Stimulated activated memory B cell treated with anti-CD40 and anti-IgM and Interleukin-4, amounts not matched to agents 10 μg/mL and 1 μg/mL and 100 μg/mL, for 72 hours (primary cell): ENCODE measurements around the gene RALGAPA1.

Source experiments
- ATAC-seq: fragments of 150-1000 bp; cut with Tn5 transposase; 2 replicates; pipeline ENCODE4 v1.10.0; 2021
- H3K27ac Mint-ChIP-seq: one replicate; pipeline ENCODE4 v1.8.0; 2022; ENCODE audit warnings: mild to moderate bottlenecking, mixed read lengths
- H3K27me3 Mint-ChIP-seq: one replicate; pipeline ENCODE4 v1.8.0; 2022; ENCODE audit warnings: mixed read lengths
- H3K36me3 Mint-ChIP-seq: one replicate; pipeline ENCODE4 v1.8.0; 2022; ENCODE audit warnings: mixed read lengths
- H3K4me1 Mint-ChIP-seq: one replicate; pipeline ENCODE4 v1.8.0; 2022; ENCODE audit warnings: mixed read lengths
- H3K4me3 Mint-ChIP-seq: one replicate; pipeline ENCODE4 v1.8.0; 2022; ENCODE audit warnings: mild to moderate bottlenecking, moderate library complexity, mixed read lengths
- H3K9me3 Mint-ChIP-seq: one replicate; pipeline ENCODE4 v1.8.0; 2022; ENCODE audit warnings: mixed read lengths

RALGAPA1 gene

DNA sequence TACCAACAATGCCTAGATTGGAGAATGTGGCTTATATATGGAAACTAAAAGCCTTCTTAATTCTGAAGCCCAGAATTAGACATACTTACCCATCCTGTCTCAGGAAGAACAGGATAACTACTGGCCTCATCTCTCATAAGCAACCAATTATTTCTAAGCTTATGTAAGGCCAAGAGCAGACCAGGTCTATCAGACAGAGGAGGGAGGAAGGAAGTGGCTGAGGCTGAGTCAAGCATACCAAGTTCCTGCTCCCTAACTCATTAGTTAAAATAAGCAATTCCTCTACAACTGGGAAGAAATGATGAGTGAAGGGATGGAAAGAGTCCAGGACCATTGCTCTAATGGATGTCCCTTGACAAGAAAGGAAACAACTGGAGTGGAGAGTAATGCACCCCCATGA lies 302.2 kb downstream of the RALGAPA1 start:
- H3K4me1 Mint-ChIP-seq, result no peaks in the 10 kb centered on the region
- no peaks in the 10 kb centered on the region for H3K36me3 Mint-ChIP-seq
- no peak for ATAC-seq
- H3K9me3 Mint-ChIP-seq, result no peaks in the 10 kb centered on the region
- no peak overlapping the region for H3K27ac Mint-ChIP-seq
- H3K27me3 Mint-ChIP-seq, result peaks cover 4% of the 10 kb centered on the region
- H3K4me3 Mint-ChIP-seq, result no peak overlapping the region

DNA sequence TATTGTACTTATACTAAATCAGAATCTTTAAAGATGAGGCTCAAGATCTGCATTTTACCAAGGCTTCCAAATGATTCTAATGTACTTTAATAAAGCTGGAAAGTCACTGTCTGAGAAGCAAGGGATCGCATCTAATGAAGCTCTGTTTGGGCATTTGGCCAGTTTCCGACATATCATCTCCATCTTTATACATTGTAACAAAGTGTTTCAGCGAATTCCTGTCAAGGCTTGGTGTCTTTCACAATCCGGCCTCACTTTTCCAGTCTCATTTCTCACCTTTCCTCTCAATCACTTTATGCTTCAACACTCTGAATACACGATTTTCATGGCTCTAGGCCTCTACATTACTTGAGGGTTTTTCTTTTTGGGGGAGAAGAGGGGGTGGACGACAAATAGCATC lies 302.6 kb downstream of the RALGAPA1 start:
- Mint-ChIP-seq H3K9me3 (no peaks in the 10 kb centered on the region), H3K4me3 (no peak overlapping the region), H3K27ac (no peak overlapping the region), H3K27me3 (peaks cover 9% of the 10 kb centered on the region), H3K4me1 (no peaks in the 10 kb centered on the region), H3K36me3 (no peaks in the 10 kb centered on the region)
- no peak for ATAC-seq

DNA sequence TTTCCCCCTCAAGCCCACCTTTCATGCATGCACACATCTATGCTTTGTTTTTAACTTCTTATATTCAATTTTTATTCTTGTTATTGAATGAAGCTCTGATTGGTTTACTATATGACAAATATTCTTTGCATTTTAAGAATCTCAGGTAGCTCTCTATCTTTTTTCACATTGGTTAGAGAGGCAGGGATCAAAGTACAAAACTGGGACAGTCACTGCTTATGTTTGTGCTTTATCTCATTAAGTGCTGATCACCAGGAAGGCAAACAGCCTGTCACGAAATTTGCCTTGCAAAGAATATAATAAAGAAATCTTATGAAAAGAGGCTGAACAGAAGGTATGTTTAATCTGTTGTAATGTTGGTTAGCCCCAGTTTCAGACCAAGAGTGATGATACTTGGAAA lies 304.8 kb downstream of the RALGAPA1 start:
- Mint-ChIP-seq H3K27me3 (peaks cover 14% of the 10 kb centered on the region), H3K27ac (no peak overlapping the region), H3K4me3 (no peak overlapping the region), H3K9me3 (no peaks in the 10 kb centered on the region), H3K36me3 (no peaks in the 10 kb centered on the region), H3K4me1 (no peaks in the 10 kb centered on the region)
- no peak for ATAC-seq

DNA sequence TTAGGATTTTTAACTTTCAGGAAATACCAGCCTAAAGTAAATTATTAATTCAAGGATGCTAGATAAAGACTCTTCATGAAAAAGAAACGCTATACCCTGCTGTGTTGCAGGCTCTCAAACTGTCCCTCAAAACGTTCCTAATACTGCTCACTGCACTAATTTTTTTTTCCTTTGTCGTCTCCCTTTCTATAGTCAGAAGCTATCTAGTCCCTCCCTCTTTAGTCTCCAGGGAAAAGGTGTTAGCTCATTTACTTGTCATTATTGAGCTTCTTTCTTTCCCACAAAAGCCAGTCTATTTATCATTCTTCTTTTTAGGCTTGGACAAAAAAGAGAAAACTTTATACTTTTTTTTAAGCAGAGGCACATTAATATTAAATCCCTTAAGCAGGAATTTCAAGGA lies 305.4 kb downstream of the RALGAPA1 start:
- peaks cover 20% of the 10 kb centered on the region for H3K27me3 Mint-ChIP-seq
- no peak overlapping the region for H3K27ac Mint-ChIP-seq
- no peak overlapping the region for H3K4me3 Mint-ChIP-seq
- no peaks in the 10 kb centered on the region for H3K4me1 Mint-ChIP-seq
- no peaks in the 10 kb centered on the region for H3K36me3 Mint-ChIP-seq
- no peaks in the 10 kb centered on the region for H3K9me3 Mint-ChIP-seq
- no peak for ATAC-seq

DNA sequence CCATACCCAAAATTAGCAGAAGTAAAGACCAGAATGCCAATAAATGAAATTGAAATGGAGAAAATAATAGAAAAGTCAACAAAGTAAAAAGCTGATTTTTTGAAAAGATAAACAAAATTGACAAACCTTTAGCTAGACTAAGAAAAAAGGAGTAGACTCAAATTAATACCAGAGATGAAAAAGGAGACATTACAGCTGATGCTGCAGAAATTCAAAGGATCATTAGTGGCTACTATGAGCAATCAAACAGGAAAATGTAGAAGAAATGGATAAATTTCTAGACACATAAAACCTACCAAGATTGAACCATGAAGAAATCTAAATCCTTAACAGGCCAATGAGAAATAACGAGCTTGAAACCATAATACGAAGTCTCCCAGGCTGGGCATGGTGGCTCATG lies 309.9 kb downstream of the RALGAPA1 start:
- H3K36me3 Mint-ChIP-seq, result no peaks in the 10 kb centered on the region
- no peaks in the 10 kb centered on the region for H3K4me1 Mint-ChIP-seq

DNA sequence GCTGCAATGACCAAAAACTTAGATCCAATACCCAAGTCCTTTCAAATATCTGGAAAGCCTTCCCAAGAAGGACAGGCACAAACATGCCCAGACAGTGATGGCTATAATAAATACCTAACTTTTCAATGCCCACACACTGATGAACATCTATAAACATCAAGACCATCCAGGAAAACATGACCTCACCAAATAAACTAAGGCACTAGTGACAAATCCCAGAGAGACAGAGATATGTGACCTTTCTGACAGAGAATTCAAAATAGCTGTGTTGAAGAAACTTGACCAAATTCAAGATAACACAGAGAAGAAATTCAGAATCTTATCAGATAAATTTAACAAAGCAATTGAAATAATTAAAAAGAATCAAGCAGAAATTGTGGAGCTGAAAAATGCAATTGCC lies 313.8 kb downstream of the RALGAPA1 start:
- H3K4me1 Mint-ChIP-seq, result no peaks in the 10 kb centered on the region
- H3K4me3 Mint-ChIP-seq, result no peak overlapping the region
- peaks cover 10% of the 10 kb centered on the region for H3K36me3 Mint-ChIP-seq
- peaks cover 71% of the 10 kb centered on the region for H3K27me3 Mint-ChIP-seq
- no peak for ATAC-seq
- H3K9me3 Mint-ChIP-seq, result peaks cover 8% of the 10 kb centered on the region
- no peak overlapping the region for H3K27ac Mint-ChIP-seq

More for the DNA sequence above, 309.9 kb downstream of the RALGAPA1 start:
- Mint-ChIP-seq H3K27me3 (peaks cover 56% of the 10 kb centered on the region), H3K4me3 (no peak overlapping the region), H3K27ac (no peak overlapping the region), H3K9me3 (no peaks in the 10 kb centered on the region)
- ATAC-seq, result no peak

DNA sequence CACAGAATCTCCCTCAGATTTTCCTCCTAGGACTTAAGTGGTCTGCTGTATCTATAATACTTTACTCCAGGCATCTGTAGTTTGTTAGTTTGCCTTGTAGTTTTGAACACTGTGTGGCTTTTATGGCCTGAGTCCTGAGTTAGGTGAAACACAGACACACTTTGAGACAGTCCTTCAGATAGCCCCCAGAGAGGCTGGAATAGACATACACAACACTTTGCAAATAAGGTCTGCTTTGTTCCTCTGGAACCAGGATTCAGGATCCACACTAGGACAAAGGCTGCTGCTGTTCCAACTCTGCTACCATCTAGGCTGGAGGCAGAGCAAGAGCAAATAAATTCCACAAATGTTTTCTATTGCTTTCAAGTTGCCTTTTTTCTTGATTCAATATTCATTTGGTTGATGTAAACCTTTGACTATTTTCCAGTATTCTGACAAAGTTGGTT lies 316.5 kb downstream of the RALGAPA1 start:
- peaks cover 10% of the 10 kb centered on the region for H3K36me3 Mint-ChIP-seq
- no peaks in the 10 kb centered on the region for H3K4me1 Mint-ChIP-seq
- H3K9me3 Mint-ChIP-seq, result peaks cover 8% of the 10 kb centered on the region
- H3K4me3 Mint-ChIP-seq, result no peak overlapping the region
- peaks cover 52% of the 10 kb centered on the region for H3K27me3 Mint-ChIP-seq
- H3K27ac Mint-ChIP-seq, result no peak overlapping the region
- no peak for ATAC-seq
